Right lung (tissue), 5 donors: Measurements from ENCODE around the gene CCDC7. TPM values are rescaled to one million over a fixed set of nuclear protein-coding genes. Genes with fewer than 3 reads are reported as not detected.

Experiments
- polyA plus RNA-seq, 5 donors: library from polyadenylated mRNA; unstranded; fragments of 120-200 nt; gene quantifications; one replicate each; pipeline versions ENCODE4 v1.2.1 to v1.2.3, GENCODE V29; 2013; ENCODE audit warnings: inconsistent platforms in 1 of 5, low replicate concordance in 1 of 5; ENCODE audit not compliant: insufficient read length in 5 of 5, insufficient read depth in 1 of 5

Gene CCDC7
- polyA plus RNA-seq, 5 donors = 3.8 to 10.3 (median 6.3) TPM

Other genes starting within 250 kb of the CCDC7 start
- gene EPC1, start 99.0 kb upstream of the CCDC7 start, polyA plus RNA-seq = 10 to 100 TPM; 55.8 to 87.4 (median 78.6) TPM